Activated T-cell treated with anti-CD3 and anti-CD28 coated beads for 24 hours (primary cell): ENCODE measurements around the gene SRSF12.
"Not testable (repeated sequence)": the region's sequence is repeated elsewhere in the genome, so short reads cannot be mapped to it uniquely, and the experiment has no call there.

Experiments
- DNase-seq: peaks from one replicate; pipeline ENCODE4 v3.0.0-alpha.2; 2020; ENCODE audit warnings: low read depth

The SRSF12 gene

GRCh38 chr6:89128256-89128671, 10.4 kb upstream of the SRSF12 start:
- DNase-seq, result not testable (repeated sequence)

GRCh38 chr6:89122625-89123024, 4.8 kb upstream of the SRSF12 start:
- no peak for DNase-seq

DNA sequence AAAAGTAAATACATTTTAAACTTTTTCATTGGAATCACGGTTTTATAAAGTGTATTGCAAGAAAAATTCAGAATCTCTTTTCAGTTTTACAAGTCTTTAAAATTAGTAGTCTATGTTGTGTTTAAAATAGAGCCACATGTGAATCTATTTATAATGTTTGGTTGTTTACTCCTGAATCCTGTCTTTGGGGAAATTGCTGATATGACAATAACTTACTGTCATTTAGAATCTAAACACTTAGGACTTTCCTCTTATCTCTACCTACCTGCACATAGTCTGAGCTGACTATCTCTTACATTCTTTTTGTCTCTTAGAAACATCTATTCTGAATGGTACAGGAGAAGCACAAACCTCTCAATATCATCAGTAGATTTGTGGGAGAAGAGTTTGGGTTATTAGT, 4.1 kb upstream of the SRSF12 start:
- no peak for DNase-seq

GRCh38 chr6:89120371-89120770, 2.5 kb upstream of the SRSF12 start:
- DNase-seq, result no peak

GRCh38 chr6:89118931-89119330, 1.1 kb upstream of the SRSF12 start:
- no peak for DNase-seq

DNA sequence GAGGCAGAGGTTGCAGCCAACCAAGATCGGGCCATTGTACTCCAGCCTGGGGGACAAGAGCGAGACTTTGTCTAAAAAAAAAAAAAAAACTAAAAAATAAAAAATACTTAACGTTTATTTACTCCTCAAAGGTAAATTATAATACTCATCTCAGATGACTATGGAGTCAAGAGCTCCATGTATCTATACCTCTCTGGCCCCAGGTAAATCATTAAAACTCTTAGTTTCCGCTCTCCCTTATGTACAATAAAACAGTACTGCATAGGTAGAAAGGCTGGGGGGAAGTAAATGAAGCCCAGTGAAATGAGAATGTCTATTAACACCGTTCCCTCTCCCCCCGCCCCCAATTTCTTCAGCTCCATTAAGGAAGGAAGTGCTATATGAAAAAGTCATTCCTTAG, 1.2 kb downstream of the SRSF12 start:
- DNase-seq, result no peak

DNA sequence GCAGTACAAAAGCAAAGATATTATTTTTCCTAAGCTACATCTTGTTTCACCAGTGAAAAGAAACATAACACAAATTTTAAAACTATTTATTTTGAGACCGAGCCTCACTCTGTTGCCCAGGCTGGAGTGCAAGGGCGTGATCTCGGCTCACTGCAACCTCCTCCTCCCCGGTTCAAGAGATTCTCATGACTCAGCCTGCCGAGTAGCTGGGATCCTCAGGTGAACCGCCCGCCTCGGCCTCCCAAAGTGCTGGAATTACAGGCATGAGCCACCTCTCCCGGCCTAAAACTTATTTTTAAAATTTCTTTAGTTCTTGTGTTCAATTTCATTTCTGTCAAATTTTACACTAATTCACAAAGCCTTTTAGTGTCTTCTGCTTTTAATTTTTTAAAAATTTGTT, 5.9 kb downstream of the SRSF12 start:
- no peak for DNase-seq

- DNase-seq, result no peak
Measured at GRCh38 chr6:89110284-89110683, 7.6 kb downstream of the SRSF12 start.

DNA sequence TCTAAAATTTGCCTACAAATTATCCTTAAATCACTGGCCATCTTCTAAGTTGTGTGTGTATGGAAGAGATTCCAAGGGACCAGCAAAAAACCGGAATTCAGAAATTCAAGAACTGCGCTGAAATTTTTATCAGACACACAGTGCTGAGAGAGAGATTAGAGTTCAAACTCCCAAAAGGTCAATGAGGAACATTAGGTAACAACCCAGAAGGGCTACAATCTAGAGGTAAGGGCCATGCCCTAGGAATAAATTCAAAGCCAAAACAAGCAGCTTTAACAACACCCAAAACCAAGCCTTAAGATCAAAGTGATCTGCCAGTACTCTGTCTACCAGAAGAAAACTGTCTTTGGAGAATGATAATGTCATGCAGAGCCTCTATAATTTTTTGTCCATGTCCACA, 17.8 kb downstream of the SRSF12 start:
- DNase-seq, result no peak

- DNase-seq, result no peak
Measured at GRCh38 chr6:89098461-89098860, 19.4 kb downstream of the SRSF12 start.

GRCh38 chr6:89087881-89088280, 30.0 kb downstream of the SRSF12 start:
- no peak for DNase-seq

DNA sequence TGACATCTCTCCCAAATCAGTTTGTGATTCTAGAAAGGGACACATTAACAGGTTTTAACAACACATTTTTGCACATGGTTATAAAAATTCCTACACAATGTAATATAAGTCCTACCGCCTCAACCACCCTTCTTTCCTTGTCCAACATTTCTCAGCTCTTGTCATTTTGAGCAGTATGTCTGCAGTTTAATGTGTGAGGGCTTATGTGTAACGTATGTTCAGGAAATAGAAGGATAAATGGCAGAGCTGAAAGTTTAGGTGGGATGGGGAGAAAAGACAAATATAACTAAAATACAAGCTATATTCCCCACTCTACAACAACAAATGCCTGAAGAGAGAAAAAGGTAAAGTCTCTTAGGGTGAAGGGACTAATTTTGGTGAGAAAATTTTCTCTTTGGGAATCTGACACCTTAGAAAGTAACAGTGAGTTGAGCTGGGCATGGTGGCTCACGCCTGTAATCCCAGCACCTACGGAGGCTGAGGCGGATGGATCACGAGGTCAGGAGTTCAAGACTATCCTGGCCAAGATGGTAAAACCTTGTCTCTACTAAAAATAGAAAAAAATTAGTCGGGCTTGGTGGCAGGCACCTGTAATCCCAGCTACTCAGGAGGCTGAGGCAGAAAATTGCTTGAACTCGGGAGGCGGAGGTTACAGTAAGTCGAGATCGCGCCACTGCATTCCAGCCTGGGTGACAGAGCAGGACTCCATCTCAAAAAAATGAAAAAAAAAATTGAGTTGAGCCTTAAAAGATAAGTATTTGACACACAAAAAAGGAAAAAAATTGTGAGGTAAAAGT, 32.3 kb downstream of the SRSF12 start:
- DNase-seq, result no peak

- DNase-seq, result no peak
Measured at GRCh38 chr6:89084954-89085353, 32.9 kb downstream of the SRSF12 start.

GRCh38 chr6:89084542-89084941, 33.3 kb downstream of the SRSF12 start:
- DNase-seq, result no peak

DNA sequence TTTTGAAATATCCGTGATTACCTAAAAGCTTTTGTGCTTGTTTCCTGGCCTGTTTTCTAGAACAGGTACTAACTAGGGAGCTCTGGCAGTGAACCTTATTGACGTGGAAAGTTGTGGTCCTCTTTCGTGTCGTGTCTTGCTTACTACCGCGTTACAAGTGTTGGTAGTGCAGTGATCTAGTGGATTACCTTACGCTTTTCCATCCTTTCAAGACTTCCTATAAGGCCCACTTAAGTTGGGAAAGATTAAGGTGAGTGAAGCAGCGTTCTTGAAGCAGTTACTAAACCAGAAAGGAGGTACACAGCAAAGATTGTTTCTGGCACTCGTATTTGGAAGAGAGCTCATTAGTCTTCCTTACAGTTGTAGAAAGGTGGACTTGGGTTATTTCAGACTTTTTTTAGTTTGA, 35.4 kb downstream of the SRSF12 start:
- no peak for DNase-seq

DNA sequence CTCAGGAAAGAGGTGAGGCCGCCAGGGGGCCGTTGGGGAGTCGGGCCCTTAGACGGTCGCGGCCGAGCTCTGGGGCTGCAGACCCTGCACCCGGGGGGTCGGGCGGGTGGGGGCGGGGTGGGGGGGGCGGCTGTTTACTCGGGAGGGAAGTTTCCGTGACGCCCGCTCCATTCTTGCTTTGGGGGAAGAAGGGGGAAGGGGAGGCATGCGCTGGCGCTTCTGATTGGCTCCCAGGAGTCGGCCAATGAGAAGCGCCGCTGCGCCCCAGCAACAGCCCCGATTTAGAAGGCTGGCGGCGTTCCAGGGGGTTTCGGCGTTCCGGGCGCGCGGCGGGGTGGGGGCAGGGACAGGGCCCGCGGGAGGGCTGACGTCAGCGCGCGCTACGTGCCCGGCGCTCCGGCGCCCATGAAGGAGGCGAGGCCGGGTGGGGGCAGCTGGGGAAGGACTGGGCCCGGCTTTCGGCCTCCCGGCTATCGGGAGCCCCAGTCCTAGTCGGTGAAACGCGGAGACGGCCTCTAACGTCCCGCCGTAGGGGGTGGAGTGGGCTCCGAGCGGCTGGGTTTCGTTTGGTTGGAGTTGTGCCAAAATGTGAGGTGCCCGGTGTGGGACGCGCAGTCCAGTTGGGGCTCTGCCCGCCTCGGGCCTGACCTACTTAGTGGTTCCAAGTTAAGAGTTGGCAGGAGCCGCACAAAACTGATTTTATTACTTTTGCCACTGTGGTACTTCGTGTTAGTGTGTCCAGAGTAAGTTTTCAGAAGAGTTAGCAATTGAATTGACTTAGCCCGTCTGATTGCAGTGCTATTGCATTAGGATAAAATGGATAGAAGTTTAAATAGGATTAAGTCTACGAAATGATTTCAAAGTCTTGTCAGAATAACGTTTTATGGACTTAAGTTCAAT, 36.2 kb downstream of the SRSF12 start:
- peak; percentile 97 for DNase-seq

DNA sequence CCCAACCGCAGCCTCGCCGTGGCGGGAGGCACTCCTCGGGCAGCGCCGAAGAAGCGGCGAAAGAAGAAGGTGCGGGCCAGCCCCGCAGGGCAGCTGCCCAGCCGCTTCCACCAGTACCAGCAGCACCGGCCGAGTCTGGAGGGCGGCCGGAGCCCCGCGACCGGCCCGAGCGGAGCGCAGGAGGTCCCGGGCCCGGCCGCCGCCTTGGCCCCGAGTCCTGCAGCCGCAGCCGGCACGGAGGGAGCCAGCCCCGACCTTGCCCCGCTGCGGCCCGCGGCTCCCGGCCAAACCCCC, 36.8 kb downstream of the SRSF12 start:
- no peak for DNase-seq

- peak; percentile 100 for DNase-seq
Measured at GRCh38 chr6:89080281-89081128, 37.4 kb downstream of the SRSF12 start, which contains the start of gene PNRC1. PNRC1 (plus strand) TSS chr6:89080751; CDS start chr6:89080895, 144 bp downstream.

GRCh38 chr6:89079511-89080234, 38.2 kb downstream of the SRSF12 start:
- peak; percentile 36 for DNase-seq

GRCh38 chr6:89073840-89074239, 44.0 kb downstream of the SRSF12 start:
- DNase-seq, result no peak

DNA sequence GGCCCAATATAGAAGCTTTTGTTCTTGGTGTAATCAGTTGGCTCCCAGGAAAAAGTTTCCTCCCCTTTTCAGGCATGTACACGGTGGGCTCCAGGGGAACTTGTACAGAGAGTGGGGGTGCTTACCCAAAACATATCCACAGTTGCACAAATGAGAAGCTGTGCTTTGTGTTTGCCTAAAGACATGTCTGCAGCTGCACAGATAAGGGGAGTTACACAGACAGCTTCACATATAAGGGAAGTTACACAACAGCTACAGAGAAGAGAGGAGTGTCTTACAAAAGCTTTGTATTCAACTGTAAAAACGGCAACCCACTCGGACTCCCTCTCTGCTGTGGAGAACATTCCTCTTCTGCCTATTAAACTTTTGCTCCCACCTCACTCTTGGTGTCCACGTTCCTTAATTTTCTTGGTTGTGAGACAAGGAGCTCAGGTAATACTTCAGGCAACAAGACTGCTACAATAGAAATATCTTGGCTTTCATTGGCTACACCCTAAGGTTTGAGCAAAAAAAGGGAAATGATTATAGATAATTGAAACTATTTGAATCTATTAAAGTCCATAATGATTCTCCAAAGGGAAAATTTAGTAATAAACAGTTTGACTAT, 44.8 kb downstream of the SRSF12 start:
- DNase-seq, result no peak
